DMS153 treated with DMSO at 0.1 percent for 48 hours (cell line): ENCODE measurements around the gene P4HB.

ENCODE experiments used
- DNase-seq: peaks from one replicate; lab custom pipeline; 2025; ENCODE audit not compliant: unreplicated experiment; lab: John Stamatoyannopoulos, UW

The P4HB gene

GRCh38 chr17:81832608-81833159, 27.7 kb downstream of the P4HB start:
- DNase-seq, result no peak

GRCh38 chr17:81831957-81832607, 28.3 kb downstream of the P4HB start:
- no peak for DNase-seq

GRCh38 chr17:81831563-81831956, 28.8 kb downstream of the P4HB start:
- DNase-seq, result no peak

- no peak for DNase-seq
These were observed 30.5 kb downstream of the P4HB start for GRCh38 chr17:81829858-81830257.

GRCh38 chr17:81828656-81829055, 31.7 kb downstream of the P4HB start:
- DNase-seq, result no peak

GRCh38 chr17:81825841-81826466, 34.4 kb downstream of the P4HB start:
- DNase-seq, result no peak

GRCh38 chr17:81824595-81824994, 35.7 kb downstream of the P4HB start:
- DNase-seq, result no peak

- no peak for DNase-seq
These were observed 36.4 kb downstream of the P4HB start for GRCh38 chr17:81823820-81824550.

- DNase-seq, result no peak
These were observed 37.1 kb downstream of the P4HB start for GRCh38 chr17:81822996-81823819.

GRCh38 chr17:81822312-81822637, 38.1 kb downstream of the P4HB start:
- DNase-seq, result no peak

GRCh38 chr17:81821603-81822311, 38.6 kb downstream of the P4HB start:
- peak; percentile 39 for DNase-seq

- DNase-seq, result no peak
These were observed 39.2 kb downstream of the P4HB start for GRCh38 chr17:81821147-81821546.

GRCh38 chr17:81819708-81820107, 40.6 kb downstream of the P4HB start:
- DNase-seq, result no peak

- no peak for DNase-seq
These were observed 42.6 kb downstream of the P4HB start for GRCh38 chr17:81817758-81818147.

- no peak for DNase-seq
These were observed 44.7 kb downstream of the P4HB start for GRCh38 chr17:81815646-81815986.

- DNase-seq, result no peak
These were observed 45.3 kb downstream of the P4HB start for GRCh38 chr17:81814748-81815645.

GRCh38 chr17:81813861-81814683, 46.3 kb downstream of the P4HB start:
- DNase-seq, result no peak

- no peak for DNase-seq
These were observed 47.0 kb downstream of the P4HB start for GRCh38 chr17:81813371-81813684.
